Neural crest cell (in vitro differentiated cells): Measurements from ENCODE around the gene RPGRIP1L. TPM values are rescaled to one million over a fixed set of nuclear protein-coding genes. Genes with fewer than 3 reads are reported as not detected.

ENCODE experiments used
- DNase-seq: peaks from one replicate; pipeline ENCODE4 v3.0.0; 2021; ENCODE audit warnings: low read depth, mixed read lengths, low spot score
- H3K27ac Mint-ChIP-seq: one replicate; pipeline ENCODE4 v1.8.0; 2021; ENCODE audit warnings: mild to moderate bottlenecking, mixed read lengths; ENCODE audit not compliant: unreplicated experiment
- H3K27me3 Mint-ChIP-seq: 2 replicates; pipeline ENCODE4 v1.8.0; 2021; ENCODE audit warnings: low read depth, mild to moderate bottlenecking, mixed read lengths
- H3K36me3 Mint-ChIP-seq: 2 replicates; pipeline ENCODE4 v1.8.0; 2021; ENCODE audit warnings: low read depth, mild to moderate bottlenecking, mixed read lengths
- H3K4me1 Mint-ChIP-seq: 2 replicates; pipeline ENCODE4 v1.8.0; 2021; ENCODE audit warnings: mixed read lengths
- H3K4me3 Mint-ChIP-seq: one replicate; pipeline ENCODE4 v1.8.0; 2021; ENCODE audit warnings: mild to moderate bottlenecking, mixed read lengths
- H3K9me3 Mint-ChIP-seq: 2 replicates; pipeline ENCODE4 v1.8.0; 2021; ENCODE audit warnings: mixed read lengths
- total RNA-seq: library from RNA; stranded (reverse); gene quantifications from 2 replicates; pipeline ENCODE4 v1.2.1, GENCODE V29; 2021
- TF ChIP-seq, protein P1 (sequence below): fragments of 200-600 bp; sonication (generic); conservative IDR thresholded peaks from 2 replicates; pipeline ENCODE4 v1.5.0; 2021; ENCODE audit warnings: antibody characterized with exemption, mild to moderate bottlenecking

Gene RPGRIP1L
- total RNA-seq, 1 donor from 2014 or later, result 24.0 TPM

DNA sequence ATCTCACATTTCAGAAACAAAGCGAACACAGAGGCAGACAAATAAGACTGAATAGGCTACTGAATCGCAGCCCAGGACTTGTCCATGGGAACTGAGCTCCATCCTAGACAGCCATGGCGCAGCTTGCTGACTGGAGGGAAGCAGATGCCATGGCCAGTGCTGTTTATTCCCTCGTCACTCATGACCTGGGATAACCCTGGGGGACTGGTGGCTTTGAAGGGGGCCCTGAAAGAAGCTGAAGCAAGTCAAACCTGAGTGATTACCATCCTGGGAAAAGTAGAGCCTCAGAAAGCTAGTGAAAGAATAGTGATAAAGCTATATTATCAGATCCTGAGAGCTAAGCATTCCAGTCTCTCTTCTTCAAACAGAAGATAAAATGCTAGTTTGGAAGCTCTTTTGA, 94.1 kb downstream of the RPGRIP1L start:
- no peak for DNase-seq
- no peaks in the 10 kb centered on the region for H3K4me1 Mint-ChIP-seq
- no peaks in the 10 kb centered on the region for H3K27me3 Mint-ChIP-seq
- no peak overlapping the region for H3K4me3 Mint-ChIP-seq
- H3K9me3 Mint-ChIP-seq, result no peaks in the 10 kb centered on the region
- TF ChIP-seq, protein P1, sequence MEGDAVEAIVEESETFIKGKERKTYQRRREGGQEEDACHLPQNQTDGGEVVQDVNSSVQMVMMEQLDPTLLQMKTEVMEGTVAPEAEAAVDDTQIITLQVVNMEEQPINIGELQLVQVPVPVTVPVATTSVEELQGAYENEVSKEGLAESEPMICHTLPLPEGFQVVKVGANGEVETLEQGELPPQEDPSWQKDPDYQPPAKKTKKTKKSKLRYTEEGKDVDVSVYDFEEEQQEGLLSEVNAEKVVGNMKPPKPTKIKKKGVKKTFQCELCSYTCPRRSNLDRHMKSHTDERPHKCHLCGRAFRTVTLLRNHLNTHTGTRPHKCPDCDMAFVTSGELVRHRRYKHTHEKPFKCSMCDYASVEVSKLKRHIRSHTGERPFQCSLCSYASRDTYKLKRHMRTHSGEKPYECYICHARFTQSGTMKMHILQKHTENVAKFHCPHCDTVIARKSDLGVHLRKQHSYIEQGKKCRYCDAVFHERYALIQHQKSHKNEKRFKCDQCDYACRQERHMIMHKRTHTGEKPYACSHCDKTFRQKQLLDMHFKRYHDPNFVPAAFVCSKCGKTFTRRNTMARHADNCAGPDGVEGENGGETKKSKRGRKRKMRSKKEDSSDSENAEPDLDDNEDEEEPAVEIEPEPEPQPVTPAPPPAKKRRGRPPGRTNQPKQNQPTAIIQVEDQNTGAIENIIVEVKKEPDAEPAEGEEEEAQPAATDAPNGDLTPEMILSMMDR, result no peak
- no peak overlapping the region for H3K27ac Mint-ChIP-seq
- peaks cover 8% of the 10 kb centered on the region for H3K36me3 Mint-ChIP-seq

DNA sequence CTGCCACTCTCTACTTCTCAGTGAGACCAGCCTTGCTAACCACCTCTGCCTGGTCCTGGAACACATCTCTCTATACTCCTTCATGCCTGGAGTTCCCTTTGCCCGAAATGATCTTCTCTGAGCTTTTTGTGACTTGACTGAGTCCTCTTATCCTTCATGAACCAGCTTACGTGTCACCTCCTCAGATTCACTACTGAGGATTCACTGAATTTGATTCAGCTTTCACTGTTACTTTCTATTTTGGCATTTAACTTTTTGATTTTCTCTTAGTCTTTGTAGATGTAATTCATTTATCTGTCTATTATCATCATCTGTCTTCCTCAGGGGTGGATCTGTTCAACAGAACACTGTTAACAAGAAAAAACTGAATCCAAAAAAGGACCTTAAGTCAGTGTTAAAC, 95.6 kb downstream of the RPGRIP1L start:
- H3K27me3 Mint-ChIP-seq, result no peaks in the 10 kb centered on the region
- peaks cover 8% of the 10 kb centered on the region for H3K36me3 Mint-ChIP-seq
- no peaks in the 10 kb centered on the region for H3K4me1 Mint-ChIP-seq
- no peaks in the 10 kb centered on the region for H3K9me3 Mint-ChIP-seq
- H3K4me3 Mint-ChIP-seq, result no peak overlapping the region
- H3K27ac Mint-ChIP-seq, result no peak overlapping the region
- DNase-seq, result no peak
- TF ChIP-seq, protein P1, result no peak

- Mint-ChIP-seq H3K27me3 (no peaks in the 10 kb centered on the region), H3K36me3 (peaks cover 10% of the 10 kb centered on the region)
Observed at GRCh38 chr16:53605831-53606400, 97.7 kb downstream of the RPGRIP1L start.

DNA sequence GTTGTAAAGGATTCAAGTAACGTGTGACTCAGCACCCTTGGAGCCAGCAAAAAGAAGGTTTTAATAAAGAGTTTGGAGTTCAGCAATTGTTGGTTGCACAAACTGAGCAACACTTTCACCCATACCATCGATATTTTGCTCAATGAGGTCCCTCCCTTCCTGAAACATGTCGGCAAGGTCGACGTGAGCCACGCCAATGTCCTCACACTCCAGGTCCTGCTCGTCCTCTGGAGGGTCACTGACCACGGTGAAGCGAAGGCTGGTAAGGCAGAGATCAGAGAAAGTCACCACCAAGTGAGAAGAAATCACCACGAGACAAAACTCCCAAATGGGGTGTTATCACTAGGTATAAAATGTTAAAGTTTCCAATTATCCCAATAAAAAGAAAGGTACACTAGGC, 98.3 kb downstream of the RPGRIP1L start:
- no peaks in the 10 kb centered on the region for H3K4me1 Mint-ChIP-seq
- H3K36me3 Mint-ChIP-seq, result peaks cover 10% of the 10 kb centered on the region
- no peak overlapping the region for H3K27ac Mint-ChIP-seq
- no peak for DNase-seq
- H3K4me3 Mint-ChIP-seq, result no peak overlapping the region
- H3K9me3 Mint-ChIP-seq, result no peaks in the 10 kb centered on the region
- TF ChIP-seq, protein P1, result no peak
- no peaks in the 10 kb centered on the region for H3K27me3 Mint-ChIP-seq

More at GRCh38 chr16:53605831-53606400, 97.7 kb downstream of the RPGRIP1L start:
- Mint-ChIP-seq H3K27ac (peak overlapping the region; percentile 14), H3K9me3 (no peaks in the 10 kb centered on the region), H3K4me1 (no peaks in the 10 kb centered on the region), H3K4me3 (no peak overlapping the region)
- DNase-seq, result no peak
- TF ChIP-seq, protein P1, result no peak

- Mint-ChIP-seq H3K27me3 (no peaks in the 10 kb centered on the region), H3K36me3 (peaks cover 16% of the 10 kb centered on the region), H3K9me3 (no peaks in the 10 kb centered on the region), H3K4me3 (no peak overlapping the region), H3K27ac (no peak overlapping the region), H3K4me1 (no peaks in the 10 kb centered on the region)
- no peak for DNase-seq
- TF ChIP-seq, protein P1, result no peak
Observed at GRCh38 chr16:53601961-53602360, 101.7 kb downstream of the RPGRIP1L start.
